H1 (cell line): ENCODE measurements around the gene NAV2. TPM values are rescaled to one million over a fixed set of nuclear protein-coding genes. Genes with fewer than 3 reads are reported as not detected.

Experiments used
- CTCF ChIA-PET: fragments of 300-600 bp; sonication (Branson Sonifier 250); formaldehyde crosslinking; loops from one replicate; lab custom pipeline; 2021; ENCODE audit not compliant: partially characterized antibody; lab: Charles Lee
- POLR2A ChIA-PET: fragments of 300-600 bp; sonication (Branson Sonifier 250); formaldehyde crosslinking; loops from one replicate; lab custom pipeline; 2021; ENCODE audit warnings: inconsistent platforms; ENCODE audit not compliant: partially characterized antibody; lab: Charles Lee
- DNase-seq, 2 experiments: peaks; one replicate each; pipeline versions ENCODE4 v3.0.0 to v3.0.0-alpha.2; 2010 to 2022; ENCODE audit warnings: low spot score in 2 of 2, low read depth in 1 of 2, mixed read lengths in 1 of 2
- FAIRE-seq: peaks from 2 replicates; lab custom pipeline; 2011; peaks lifted over from hg19 to GRCh38; lab: Jason Lieb, UNC
- H2AFZ ChIP-seq: 2 replicates; pipeline ENCODE4 v1.8.1; 2012; ENCODE audit warnings: low read length, inconsistent platforms
- H2AK5ac ChIP-seq: 2 replicates; pipeline ENCODE4 v1.6.1; 2013; ENCODE audit warnings: low read depth, low read length
- H2BK120ac ChIP-seq: replicated peaks from 2 replicates; pipeline ENCODE3; 2013; ENCODE audit warnings: low read depth, low read length, inconsistent platforms
- H2BK12ac ChIP-seq: 2 replicates; pipeline ENCODE4 v1.6.1; 2013; ENCODE audit warnings: low read depth, low read length
- H2BK15ac ChIP-seq: 2 replicates; pipeline ENCODE4 v1.6.1; 2013; ENCODE audit warnings: low read length
- H2BK20ac ChIP-seq: 2 replicates; pipeline ENCODE4 v1.6.1; 2013; ENCODE audit warnings: low read length
- H2BK5ac ChIP-seq: 2 replicates; pipeline ENCODE4 v1.6.1; 2013; ENCODE audit warnings: low read depth, low read length
- H3K14ac ChIP-seq: 2 replicates; pipeline ENCODE4 v1.6.1; 2013; ENCODE audit warnings: inconsistent platforms; ENCODE audit not compliant: insufficient read length
- H3K18ac ChIP-seq: 2 replicates; pipeline ENCODE4 v1.6.1; 2013; ENCODE audit warnings: low read length; ENCODE audit errors: extremely low read depth
- H3K23ac ChIP-seq: 2 replicates; pipeline ENCODE4 v1.6.1; 2013; ENCODE audit warnings: inconsistent platforms; ENCODE audit not compliant: insufficient read length
- H3K23me2 ChIP-seq: 2 replicates; pipeline ENCODE4 v1.6.1; 2013; ENCODE audit warnings: low read depth, low read length
- H3K27ac ChIP-seq: 2 replicates; pipeline ENCODE4 v1.6.1; 2011; ENCODE audit warnings: low read depth, low read length, inconsistent platforms
- H3K27me3 ChIP-seq, 4 experiments: replicated peaks in 1 of 4; 1 replicate in 1 of 4; 2 replicates in 3 of 4; pipeline versions ENCODE4 v1.6.1 to v1.8.1; 2011 to 2013; ENCODE audit warnings: low read length in 3 of 4, mild to moderate bottlenecking in 3 of 4, inconsistent platforms in 2 of 4, mixed read lengths in 2 of 4, moderate library complexity in 1 of 4; ENCODE audit not compliant: control insufficient read depth in 3 of 4, insufficient read depth in 3 of 4; ENCODE audit errors: extremely low read depth in 1 of 4
- H3K36me3 ChIP-seq, 4 experiments: 2 replicates each; pipeline versions ENCODE4 v1.6.1 to v1.8.1; 2011 to 2013; ENCODE audit warnings: mild to moderate bottlenecking in 4 of 4, low read length in 3 of 4, moderate library complexity in 2 of 4, control low read depth in 1 of 4, inconsistent platforms in 1 of 4; ENCODE audit not compliant: insufficient read depth in 4 of 4, control insufficient read depth in 2 of 4
- H3K4ac ChIP-seq: replicated peaks from 2 replicates; pipeline ENCODE3; 2013; ENCODE audit warnings: low read length, low read depth, mixed read lengths, inconsistent platforms; ENCODE audit not compliant: insufficient read length
- H3K4me1 ChIP-seq, 4 experiments: replicated peaks in 1 of 4; 1 replicate in 1 of 4; 2 replicates in 3 of 4; pipeline versions ENCODE4 v1.6.1 to v1.8.1; 2011 to 2013; ENCODE audit warnings: low read length in 3 of 4, inconsistent platforms in 2 of 4, mixed read lengths in 1 of 4; ENCODE audit not compliant: insufficient read depth in 4 of 4, control insufficient read depth in 3 of 4
- H3K4me2 ChIP-seq, 2 experiments: 2 replicates each; pipeline versions ENCODE4 v1.6.1 to v1.8.1; 2011 to 2013; ENCODE audit warnings: low read depth in 2 of 2, low read length in 2 of 2, control low read depth in 1 of 2, inconsistent platforms in 1 of 2, mild to moderate bottlenecking in 1 of 2; ENCODE audit not compliant: insufficient read depth in 1 of 2
- H3K4me3 ChIP-seq, 4 experiments: fragments of 200-600, 300-600 bp in 1 of 4; sonication (generic), shearing (Covaris generic), sonication (Bioruptor Twin) in 1 of 4; 2 replicates each; pipeline versions ENCODE4 v1.5.1 to v1.8.1; 2011 to 2016; ENCODE audit warnings: low read length in 4 of 4, low read depth in 3 of 4, control low read depth in 2 of 4, inconsistent platforms in 2 of 4, mild to moderate bottlenecking in 2 of 4, mixed read lengths in 1 of 4, moderate library complexity in 1 of 4; ENCODE audit not compliant: insufficient read depth in 2 of 4; ENCODE audit errors: extremely low read depth in 1 of 4
- H3K56ac ChIP-seq: replicated peaks from 2 replicates; pipeline ENCODE3; 2013; ENCODE audit warnings: low read depth, mild to moderate bottlenecking, mixed read lengths, low read length, inconsistent platforms; ENCODE audit not compliant: insufficient read length
- H3K79me1 ChIP-seq: 2 replicates; pipeline ENCODE4 v1.6.1; 2013; ENCODE audit warnings: low read depth, low read length, control low read depth
- H3K79me2 ChIP-seq, 2 experiments: 2 replicates each; pipeline versions ENCODE4 v1.6.1 to v1.8.1; 2012 to 2013; ENCODE audit warnings: low read length in 2 of 2, mild to moderate bottlenecking in 2 of 2, inconsistent platforms in 1 of 2; ENCODE audit not compliant: insufficient read depth in 2 of 2, control insufficient read depth in 1 of 2
- H3K9ac ChIP-seq, 4 experiments: replicated peaks in 1 of 4; 1 replicate in 1 of 4; 2 replicates in 3 of 4; pipeline versions ENCODE4 v1.6.1 to v1.8.1; 2011 to 2013; ENCODE audit warnings: low read depth in 3 of 4, low read length in 3 of 4, control low read depth in 2 of 4, mild to moderate bottlenecking in 2 of 4, moderate library complexity in 2 of 4, inconsistent platforms in 1 of 4; ENCODE audit errors: extremely low read depth in 1 of 4
- H3K9me3 ChIP-seq, 2 experiments: 2 replicates each; pipeline versions ENCODE4 v1.6.1 to v1.8.1; 2012 to 2013; ENCODE audit warnings: mild to moderate bottlenecking in 2 of 2, moderate library complexity in 2 of 2, control low read depth in 1 of 2, inconsistent platforms in 1 of 2, low read depth in 1 of 2, low read length in 1 of 2, mixed read lengths in 1 of 2; ENCODE audit not compliant: insufficient read depth in 2 of 2
- H4K20me1 ChIP-seq, 2 experiments: replicated peaks in 1 of 2; 2 replicates each; pipeline versions ENCODE3 to v1.8.1; 2011 to 2013; ENCODE audit warnings: inconsistent platforms in 2 of 2, low read length in 2 of 2, mild to moderate bottlenecking in 1 of 2; ENCODE audit not compliant: insufficient read depth in 2 of 2, control insufficient read depth in 1 of 2
- H4K5ac ChIP-seq: 2 replicates; pipeline ENCODE4 v1.6.1; 2013; ENCODE audit warnings: low read length, low read depth, mixed read lengths, inconsistent platforms; ENCODE audit not compliant: insufficient read length
- H4K8ac ChIP-seq: 2 replicates; pipeline ENCODE4 v1.8.0; 2013; ENCODE audit warnings: mild to moderate bottlenecking, moderate library complexity, low read length, inconsistent platforms; ENCODE audit not compliant: insufficient read depth; ENCODE audit errors: extremely low read depth
- H4K91ac ChIP-seq: replicated peaks from 2 replicates; pipeline ENCODE3; 2013; ENCODE audit warnings: low read length, mixed read lengths, inconsistent platforms; ENCODE audit not compliant: insufficient read length
- ASH2L ChIP-seq: fragments of 200-600, 300-600 bp; sonication (generic); IDR thresholded peaks from one replicate; pipeline ENCODE4 v1.7.1; 2017; ENCODE audit warnings: low read length
- BRCA1 ChIP-seq: IDR thresholded peaks from 2 replicates; pipeline ENCODE4 v1.6.1; 2012; ENCODE audit warnings: low read depth, low read length, improper control_type of control experiment
- CBX5 ChIP-seq: fragments of 300-800, 300-1000 bp; sonication (generic); IDR thresholded peaks from 2 replicates; pipeline ENCODE4 v1.7.1; 2016; ENCODE audit warnings: antibody characterized with exemption, low read length, low read depth
- CREB1 ChIP-seq: IDR thresholded peaks from 2 replicates; pipeline ENCODE4 v1.6.1; 2012; ENCODE audit warnings: inconsistent platforms
- E2F6 ChIP-seq: IDR thresholded peaks from 2 replicates; pipeline ENCODE4 v1.6.1; 2012; ENCODE audit warnings: inconsistent platforms
- EP300 ChIP-seq, 2 experiments: IDR thresholded peaks; 1 replicate in 1 of 2; 2 replicates in 1 of 2; pipeline ENCODE4 v1.6.1; 2011 to 2012; ENCODE audit warnings: low read depth in 2 of 2, low read length in 2 of 2, mild to moderate bottlenecking in 2 of 2, borderline replicate concordance in 1 of 2, inconsistent platforms in 1 of 2, moderate library complexity in 1 of 2
- JUN ChIP-seq: IDR thresholded peaks from 2 replicates; pipeline ENCODE4 v1.6.1; 2011; ENCODE audit warnings: low read depth, mild to moderate bottlenecking, improper control_type of control experiment, low read length
- JUND ChIP-seq: IDR thresholded peaks from 2 replicates; pipeline ENCODE4 v1.6.1; 2011; ENCODE audit warnings: mild to moderate bottlenecking, improper control_type of control experiment, low read length
- KDM4A ChIP-seq: IDR thresholded peaks from one replicate; pipeline ENCODE4 v1.7.1; 2012; ENCODE audit warnings: low read depth, mild to moderate bottlenecking, moderate library complexity, low read length, inconsistent platforms; ENCODE audit not compliant: severe bottlenecking
- RBBP5 ChIP-seq: IDR thresholded peaks from 2 replicates; pipeline ENCODE4 v1.7.1; 2012; ENCODE audit warnings: low read depth, mild to moderate bottlenecking, inconsistent platforms, low read length, moderate library complexity, borderline replicate concordance
- SP2 ChIP-seq: IDR thresholded peaks from 2 replicates; pipeline ENCODE4 v1.6.1; 2012; ENCODE audit warnings: mild to moderate bottlenecking, low read length, inconsistent platforms
- TAF1 ChIP-seq: IDR thresholded peaks from 2 replicates; pipeline ENCODE4 v1.6.1; 2011; ENCODE audit warnings: mild to moderate bottlenecking, low read depth, low read length
- WGBS, 2 experiments: shearing (Covaris generic) in 1 of 2; methylation state at CpG; one replicate each; pipeline versions ENCODE4 v1.1.6 to v1.1.7; 2013 to 2015; ENCODE audit warnings: low lambda C conversion rate in 2 of 2, mixed read lengths in 2 of 2, inconsistent platforms in 1 of 2, low coverage in 1 of 2, missing lambda C conversion rate in 1 of 2; ENCODE audit not compliant: insufficient replicate concordance in 2 of 2, insufficient coverage in 1 of 2, insufficient read length in 1 of 2; ENCODE audit errors: extremely low coverage in 1 of 2, missing lambda C conversion rate in 1 of 2; 5-methylcytosine and 5-hydroxymethylcytosine counted together
- polyA plus RNA-seq, 7 experiments: library from polyadenylated mRNA; depleted of rRNA in 3 of 7; stranded (reverse) in 5 of 7; unstranded in 2 of 7; fragments of >200 nt in 5 of 7; fragments of 200-250 nt in 2 of 7; gene quantifications; 1 replicate in 5 of 7; 2 replicates in 1 of 7; 4 replicates in 1 of 7; pipeline versions ENCODE4 v1.2.1 to v1.2.3, GENCODE V29; 2011 to 2013; ENCODE audit warnings: missing spikeins in 2 of 7, mixed read lengths in 2 of 7
- total RNA-seq: library from RNA; stranded (reverse); fragmentation: NEBNext Ultra II Directional; extraction: Animal tissue kit (Norgen Biotek cat#: 25700); gene quantifications from 2 replicates; pipeline ENCODE4 v1.2.1, GENCODE V29; 2021

The NAV2 gene
- total and polyA plus RNA-seq, 2 of the 8 experiments (the other 6 are each of a cell fraction or from before 2014, with no cell fraction given), result 35.6 to 73.6 TPM

- Histone ChIP-seq H4K20me1 (peaks cover 2 to 5% of the 10 kb centered on the region in 2 experiments), H3K56ac (no peak overlapping the region), H4K8ac (no peak overlapping the region; the same call in 1 of the 2 replicates), H3K4me1 (no peaks in the 10 kb centered on the region), H3K27me3 (no peaks in the 10 kb centered on the region), H3K27ac (no peak overlapping the region; the same call in 1 of the 2 replicates), H2BK20ac (no peak overlapping the region), H4K5ac (no peak overlapping the region), H3K18ac (no peak overlapping the region), H3K36me3 (peaks cover 21 to 61% (median 53%) of the 10 kb centered on the region in 4 experiments), H2AFZ (no peak overlapping the region), H2AK5ac (no peak overlapping the region), H3K9ac (no peak overlapping the region), H2BK12ac (no peak overlapping the region), H3K23ac (no peak overlapping the region), H3K4ac (no peak overlapping the region), H3K9me3 (no peaks in the 10 kb centered on the region), H3K4me2 (no peak overlapping the region), H3K79me1 (no peaks in the 10 kb centered on the region; the same call in 1 of the 2 replicates), H2BK5ac (no peak overlapping the region; the same call in 1 of the 2 replicates), H2BK15ac (no peak overlapping the region), H4K91ac (no peak overlapping the region), H3K4me3 (no peak overlapping the region), H3K79me2 (no peaks in the 10 kb centered on the region), H3K23me2 (no peaks in the 10 kb centered on the region), H3K14ac (no peak overlapping the region), H2BK120ac (no peak overlapping the region)
- DNase-seq (no peak), FAIRE-seq (no peak)
- ChIA-PET CTCF (interaction anchor here (0.6 to 5.4 kb wide), 25 partner anchors 9 to 1257 kb away, joined by 3 to 24 read pairs (median 4); no protein-coding TSS in a partner anchor), POLR2A (no interaction called here)
- whole genome bisulfite sequencing, 2 experiments, result 95% methylated on average over 15 of the region's 15 CpGs; no CpG with 5 or more reads in 1 of the 2 experiments
- TF ChIP-seq ASH2L (no peak), CREB1 (no peak), SP2 (no peak), E2F6 (no peak), BRCA1 (no peak), CBX5 (no peak), KDM4A (no peak), EP300 (IDR thresholded peaks at IDR 0.05; ENCODE audit: borderline replicate concordance in 1 of 2, low read depth in 2 of 2, low read length in 2 of 2) (no peak), TAF1 (no peak), JUND (no peak), RBBP5 (no peak), JUN (no peak)
Observed at GRCh38 chr11:20112291-20113148, 399.9 kb downstream of the NAV2 start.
